Measurements from ENCODE around the gene LIFR. TPM values are rescaled to one million over a fixed set of nuclear protein-coding genes. Genes with fewer than 3 reads are reported as not detected.

Gene LIFR
- total RNA-seq, 1 donor from 2014 or later, result 21.3 TPM

DNA sequence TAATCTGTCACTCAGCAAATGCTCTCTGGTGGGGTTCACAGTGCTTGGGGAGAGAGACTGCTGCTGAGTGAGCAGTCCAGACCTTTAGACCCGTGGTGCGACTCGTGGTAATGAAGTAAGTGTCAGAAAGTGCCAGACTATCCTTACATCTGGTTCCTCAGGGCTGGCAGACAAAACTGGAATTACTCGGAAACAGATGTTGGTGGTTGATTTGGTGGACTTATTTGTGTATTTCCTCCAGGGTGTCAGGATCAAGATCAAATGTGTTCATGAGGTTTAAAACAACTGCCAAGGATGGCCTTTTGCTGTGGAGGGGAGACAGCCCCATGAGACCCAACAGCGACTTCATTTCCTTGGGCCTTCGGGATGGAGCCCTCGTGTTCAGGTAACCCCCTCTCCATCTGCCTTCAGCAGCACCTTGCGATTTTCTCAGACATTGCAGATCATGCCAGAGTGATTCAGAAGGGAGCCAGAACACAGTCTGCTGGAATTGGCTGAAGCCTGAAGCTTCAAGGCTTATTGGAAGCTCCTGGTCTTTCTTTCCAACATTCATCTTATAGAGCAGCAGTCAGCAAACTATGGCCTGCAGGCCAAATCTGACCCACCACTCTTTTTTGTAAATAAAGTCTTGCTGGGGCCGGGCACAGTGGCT, 105.2 kb downstream of the LIFR start:
- H3K27ac Mint-ChIP-seq (ENCODE audit: unreplicated experiment), result no peak overlapping the region
- H3K27me3 Mint-ChIP-seq (ENCODE audit: low read depth), result no peaks in the 10 kb centered on the region
- TF ChIP-seq, protein P1, sequence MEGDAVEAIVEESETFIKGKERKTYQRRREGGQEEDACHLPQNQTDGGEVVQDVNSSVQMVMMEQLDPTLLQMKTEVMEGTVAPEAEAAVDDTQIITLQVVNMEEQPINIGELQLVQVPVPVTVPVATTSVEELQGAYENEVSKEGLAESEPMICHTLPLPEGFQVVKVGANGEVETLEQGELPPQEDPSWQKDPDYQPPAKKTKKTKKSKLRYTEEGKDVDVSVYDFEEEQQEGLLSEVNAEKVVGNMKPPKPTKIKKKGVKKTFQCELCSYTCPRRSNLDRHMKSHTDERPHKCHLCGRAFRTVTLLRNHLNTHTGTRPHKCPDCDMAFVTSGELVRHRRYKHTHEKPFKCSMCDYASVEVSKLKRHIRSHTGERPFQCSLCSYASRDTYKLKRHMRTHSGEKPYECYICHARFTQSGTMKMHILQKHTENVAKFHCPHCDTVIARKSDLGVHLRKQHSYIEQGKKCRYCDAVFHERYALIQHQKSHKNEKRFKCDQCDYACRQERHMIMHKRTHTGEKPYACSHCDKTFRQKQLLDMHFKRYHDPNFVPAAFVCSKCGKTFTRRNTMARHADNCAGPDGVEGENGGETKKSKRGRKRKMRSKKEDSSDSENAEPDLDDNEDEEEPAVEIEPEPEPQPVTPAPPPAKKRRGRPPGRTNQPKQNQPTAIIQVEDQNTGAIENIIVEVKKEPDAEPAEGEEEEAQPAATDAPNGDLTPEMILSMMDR (conservative IDR thresholded peaks at IDR 0.05), result no peak
- H3K4me1 Mint-ChIP-seq, result peaks cover 21% of the 10 kb centered on the region
- DNase-seq (ENCODE audit: low read depth, low spot score), result no peak
- H3K4me3 Mint-ChIP-seq, result no peak overlapping the region
- no peaks in the 10 kb centered on the region for H3K36me3 Mint-ChIP-seq (ENCODE audit: low read depth)
- H3K9me3 Mint-ChIP-seq, result no peaks in the 10 kb centered on the region

DNA sequence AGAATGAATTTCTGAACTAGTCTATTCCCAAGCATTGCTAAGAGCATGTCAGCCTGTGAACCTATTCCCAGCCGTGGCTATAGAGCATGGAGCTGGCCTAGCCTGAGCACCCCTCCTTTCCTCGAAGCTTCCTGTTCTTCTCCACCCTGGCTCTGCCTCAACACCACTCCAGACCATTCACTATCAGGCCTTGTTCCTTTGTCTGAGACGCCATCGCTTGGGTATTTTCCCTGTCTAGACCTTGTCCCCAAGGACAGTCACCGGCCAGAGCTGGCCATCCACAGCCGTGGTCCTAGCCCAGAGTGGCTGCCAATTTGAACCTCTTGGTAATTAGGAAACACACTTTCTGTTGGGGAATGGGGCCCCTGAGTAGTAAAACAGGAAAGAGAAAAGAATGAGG, 105.8 kb downstream of the LIFR start:
- H3K27ac Mint-ChIP-seq (ENCODE audit: unreplicated experiment), result no peak overlapping the region
- peaks cover 21% of the 10 kb centered on the region for H3K4me1 Mint-ChIP-seq
- H3K36me3 Mint-ChIP-seq (ENCODE audit: low read depth), result no peaks in the 10 kb centered on the region
- TF ChIP-seq, protein P1 (conservative IDR thresholded peaks at IDR 0.05), result no peak
- no peaks in the 10 kb centered on the region for H3K9me3 Mint-ChIP-seq
- no peaks in the 10 kb centered on the region for H3K27me3 Mint-ChIP-seq (ENCODE audit: low read depth)
- H3K4me3 Mint-ChIP-seq, result no peak overlapping the region
- no peak for DNase-seq (ENCODE audit: low read depth, low spot score)

DNA sequence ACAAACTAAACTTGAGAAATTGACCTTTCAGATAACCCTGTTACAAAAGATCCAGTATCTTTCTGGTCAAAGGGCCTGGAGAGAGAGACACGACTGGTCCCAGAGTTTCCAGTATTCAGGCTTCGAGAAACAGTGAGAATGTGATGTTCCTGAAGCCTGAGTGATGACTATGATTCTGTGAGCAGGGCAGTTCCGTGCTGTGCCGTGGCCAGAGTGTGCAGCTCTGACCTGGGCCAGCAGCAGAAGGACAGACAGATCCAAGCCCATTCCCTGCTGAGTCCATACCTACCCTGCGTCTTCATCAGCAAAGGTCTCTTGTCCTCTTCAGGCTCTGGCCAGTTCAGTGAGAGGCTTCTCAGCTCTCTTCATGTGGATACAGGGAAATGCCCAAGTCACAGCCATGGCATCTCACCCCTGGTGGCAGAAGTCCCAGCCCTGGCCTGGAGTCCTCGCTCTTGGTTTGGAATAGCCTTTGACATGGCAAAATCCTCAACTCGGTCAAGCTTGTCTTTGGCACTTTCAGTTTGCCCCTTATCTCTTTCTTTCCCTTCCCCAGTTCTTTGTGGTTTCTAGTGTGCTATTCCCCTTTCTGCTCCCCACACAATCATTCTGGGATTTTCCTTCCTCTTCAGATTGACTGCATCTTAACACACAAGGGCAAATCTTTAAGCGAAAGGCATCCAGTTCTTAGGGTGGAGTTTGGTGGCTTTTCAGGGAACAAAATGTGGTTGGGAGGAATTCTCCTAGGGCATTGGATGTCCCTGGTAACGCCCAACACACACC, 107.7 kb downstream of the LIFR start:
- Mint-ChIP-seq H3K36me3 (ENCODE audit: low read depth) (no peaks in the 10 kb centered on the region), H3K27me3 (ENCODE audit: low read depth) (no peaks in the 10 kb centered on the region), H3K4me3 (no peak overlapping the region), H3K27ac (ENCODE audit: unreplicated experiment) (no peak overlapping the region), H3K4me1 (peaks cover 21% of the 10 kb centered on the region), H3K9me3 (no peaks in the 10 kb centered on the region)
- TF ChIP-seq, protein P1 (conservative IDR thresholded peaks at IDR 0.05), result no peak
- DNase-seq (ENCODE audit: low read depth, low spot score), result no peak

DNA sequence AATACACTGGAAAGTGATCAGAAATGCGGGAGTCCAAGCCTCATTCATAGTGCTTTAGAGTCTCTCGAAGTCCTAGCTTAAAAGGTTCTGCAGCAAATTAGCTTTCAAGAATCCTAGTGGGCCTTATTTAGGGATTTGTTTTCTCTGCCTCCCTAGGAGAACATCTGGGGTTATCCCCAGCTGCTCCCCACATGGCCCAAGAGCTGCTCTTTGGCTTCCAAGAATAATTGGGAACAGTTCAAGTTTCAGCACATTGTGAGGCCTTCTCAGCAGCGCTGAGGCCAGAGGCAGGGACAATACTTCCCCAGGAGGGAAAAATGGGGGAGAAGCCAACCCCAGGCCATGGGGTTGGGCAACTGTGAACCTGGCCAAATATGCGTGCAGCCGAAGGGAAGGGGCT, 108.7 kb downstream of the LIFR start:
- TF ChIP-seq, protein P1 (conservative IDR thresholded peaks at IDR 0.05), result no peak
- Mint-ChIP-seq H3K36me3 (ENCODE audit: low read depth) (no peaks in the 10 kb centered on the region), H3K27me3 (ENCODE audit: low read depth) (no peaks in the 10 kb centered on the region), H3K9me3 (no peaks in the 10 kb centered on the region), H3K4me3 (no peak overlapping the region), H3K27ac (ENCODE audit: unreplicated experiment) (no peak overlapping the region), H3K4me1 (peaks cover 20% of the 10 kb centered on the region)
- no peak for DNase-seq (ENCODE audit: low read depth, low spot score)

DNA sequence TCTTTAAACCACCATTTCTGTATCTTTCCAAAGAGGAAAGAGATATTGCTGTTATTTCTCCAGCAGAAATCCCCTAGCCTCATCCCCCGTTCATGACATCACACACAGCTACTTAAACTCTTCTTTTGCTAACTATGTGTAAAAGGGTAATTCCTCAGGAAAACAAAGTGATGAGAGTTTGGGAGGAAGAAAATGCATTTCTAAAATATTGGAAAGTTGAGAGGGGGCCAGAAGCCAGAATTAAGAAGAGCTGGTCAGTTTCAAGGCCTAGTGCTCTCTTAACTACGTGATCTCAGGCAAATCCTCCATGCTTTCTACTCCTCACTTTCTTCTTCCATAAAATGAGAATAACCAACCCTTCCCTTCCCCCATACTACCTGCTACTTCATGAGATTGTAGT, 109.4 kb downstream of the LIFR start:
- Mint-ChIP-seq H3K9me3 (no peaks in the 10 kb centered on the region), H3K4me3 (no peak overlapping the region), H3K27ac (ENCODE audit: unreplicated experiment) (no peak overlapping the region), H3K4me1 (peaks cover 13% of the 10 kb centered on the region), H3K36me3 (ENCODE audit: low read depth) (no peaks in the 10 kb centered on the region), H3K27me3 (ENCODE audit: low read depth) (no peaks in the 10 kb centered on the region)
- TF ChIP-seq, protein P1 (conservative IDR thresholded peaks at IDR 0.05), result no peak
- no peak for DNase-seq (ENCODE audit: low read depth, low spot score)

Data from neural crest cell (in vitro differentiated cells).